Kidney (tissue), 14 donors: ENCODE results near the gene KRT83. TPM values are rescaled to one million over a fixed set of nuclear protein-coding genes. Genes with fewer than 3 reads are reported as not detected.
A peak's percentile ranks its signal among the peaks of the same experiment; 100 is the strongest.

Experiments used
- DNase-seq, 5 donors: peaks; one replicate each; pipeline ENCODE4 v3.0.0-alpha.2; 2013 to 2020
- FAIRE-seq: peaks from 2 replicates; lab custom pipeline; 2012; peaks lifted over from hg19 to GRCh38; lab: Jason Lieb, UNC
- H3K27ac ChIP-seq, 2 donors: one replicate each; pipeline ENCODE4 v1.7.0; 2013; ENCODE audit warnings: low read depth in 2 of 2, low read length in 2 of 2, inconsistent platforms in 1 of 2
- H3K27me3 ChIP-seq: one replicate; pipeline ENCODE4 v1.7.1; 2013; ENCODE audit warnings: low read length, inconsistent platforms; ENCODE audit not compliant: control insufficient read depth, insufficient read depth
- H3K36me3 ChIP-seq, 3 donors: one replicate each; pipeline versions ENCODE4 v1.7.0 to v1.7.1; 2013; ENCODE audit warnings: low read length in 3 of 3, control low read depth in 1 of 3, inconsistent platforms in 1 of 3; ENCODE audit not compliant: insufficient read depth in 3 of 3, control insufficient read depth in 2 of 3
- H3K4me1 ChIP-seq, 3 donors: one replicate each; pipeline versions ENCODE4 v1.7.0 to v1.7.1; 2013; ENCODE audit warnings: low read length in 3 of 3, inconsistent platforms in 1 of 3, low read depth in 1 of 3; ENCODE audit not compliant: control insufficient read depth in 2 of 3, insufficient read depth in 2 of 3
- H3K4me3 ChIP-seq, 3 donors: one replicate each; pipeline versions ENCODE4 v1.7.0 to v1.8.1; 2013; ENCODE audit warnings: low read length in 3 of 3, control low read depth in 1 of 3, inconsistent platforms in 1 of 3
- H3K9ac ChIP-seq, 3 donors: one replicate each; pipeline versions ENCODE4 v1.7.0 to v1.7.1; 2013; ENCODE audit warnings: low read length in 3 of 3, control low read depth in 1 of 3, inconsistent platforms in 1 of 3
- H3K9me3 ChIP-seq, 3 donors: one replicate each; pipeline versions ENCODE4 v1.7.0 to v1.7.1; 2013; ENCODE audit warnings: low read length in 3 of 3, control low read depth in 1 of 3, inconsistent platforms in 1 of 3; ENCODE audit not compliant: control insufficient read depth in 2 of 3, insufficient read depth in 1 of 3
- CTCF ChIP-seq: IDR thresholded peaks from 3 replicates; pipeline ENCODE4 v1.5.1; 2012; ENCODE audit warnings: mild to moderate bottlenecking, moderate library complexity, borderline replicate concordance; ENCODE audit not compliant: insufficient read depth; ENCODE audit errors: extremely low read depth
- intact Hi-C: fragments of 100-400 bp; cut with DNase I; formaldehyde crosslinking; loops from one replicate; pipeline ENCODE4 v1.11.1; 2022
- polyA plus RNA-seq: library from polyadenylated mRNA; stranded (reverse); fragments of 350-450 nt; fragmentation: Illumina TruSeq; extraction: RNeasy Lipid Tissue Mini Kit (QIAGEN cat#74804); gene quantifications from one replicate; pipeline ENCODE4 v1.2.3, GENCODE V29; 2014; ENCODE audit warnings: low read depth, low replicate concordance; ENCODE audit not compliant: insufficient read depth
- total RNA-seq: library from RNA; stranded (reverse); fragmentation: NEBNext Ultra II Directional; extraction: Animal tissue kit (Norgen Biotek cat#: 25700); gene quantifications from one replicate; pipeline ENCODE4 v1.2.1, GENCODE V29; 2021
- donor health status: control.
- donor health status: control.
- donor health status: control.
- donor health status: control.
- donor health status: control.
- donor health status: DM: yes; HTN: yes; CAD: no.
- donor health status: Normal renal cell carcinoma (clear cell type).

KRT83 gene
- total and polyA plus RNA-seq, 2 donors from 2014 or later: not detected

GRCh38 chr12:52311285-52311648, 9.9 kb downstream of the KRT83 start:
- Histone ChIP-seq H3K4me1 (no peaks in the 10 kb centered on the region), H3K4me3 (no peak overlapping the region), H3K9ac (no peak overlapping the region), H3K27me3 (no peaks in the 10 kb centered on the region), H3K27ac (no peak overlapping the region), H3K36me3 (no peaks in the 10 kb centered on the region), H3K9me3 (no peaks in the 10 kb centered on the region)
- FAIRE-seq (no peak), DNase-seq (no peak)
- no peak for TF ChIP-seq CTCF
- intact Hi-C loops: no loop called here

- no peak for TF ChIP-seq CTCF
- FAIRE-seq (no peak), DNase-seq (no peak)
- Histone ChIP-seq H3K9ac (no peak overlapping the region), H3K4me3 (no peak overlapping the region), H3K27ac (no peak overlapping the region), H3K27me3 (no peaks in the 10 kb centered on the region), H3K4me1 (no peaks in the 10 kb centered on the region), H3K9me3 (no peaks in the 10 kb centered on the region), H3K36me3 (no peaks in the 10 kb centered on the region)
- intact Hi-C loops: no loop called here
Observed at GRCh38 chr12:52310622-52311284, 10.4 kb downstream of the KRT83 start.

- H3K4me1 ChIP-seq: no peaks in the 10 kb centered on the region
- FAIRE-seq: no peak
- DNase-seq: no peak
- no peaks in the 10 kb centered on the region for H3K36me3 ChIP-seq
- intact Hi-C loops: no loop called here
- no peak for TF ChIP-seq CTCF
- peak overlapping the region in 1 of 3 donors; percentile 52 for H3K4me3 ChIP-seq
- H3K9ac ChIP-seq: no peak overlapping the region
- H3K27me3 ChIP-seq: no peaks in the 10 kb centered on the region
- no peak overlapping the region for H3K27ac ChIP-seq
- no peaks in the 10 kb centered on the region for H3K9me3 ChIP-seq
Observed at GRCh38 chr12:52308806-52309425, 12.3 kb downstream of the KRT83 start.
